HepG2 (cell line): Measurements from ENCODE around the gene CSTPP1.

Experiments used
- MIER2 ChIP-seq: IDR thresholded peaks from 2 replicates; pipeline ENCODE4 v1.6.1; 2016; ENCODE audit warnings: missing biosample characterization, missing genetic modification reagents
- TF ChIP-seq, protein P1 (sequence below): sonication (generic); formaldehyde crosslinking; IDR thresholded peaks from 2 replicates; pipeline ENCODE4 v1.4.0; 2020; ENCODE audit warnings: missing genetic modification reagents, borderline replicate concordance

DNA sequence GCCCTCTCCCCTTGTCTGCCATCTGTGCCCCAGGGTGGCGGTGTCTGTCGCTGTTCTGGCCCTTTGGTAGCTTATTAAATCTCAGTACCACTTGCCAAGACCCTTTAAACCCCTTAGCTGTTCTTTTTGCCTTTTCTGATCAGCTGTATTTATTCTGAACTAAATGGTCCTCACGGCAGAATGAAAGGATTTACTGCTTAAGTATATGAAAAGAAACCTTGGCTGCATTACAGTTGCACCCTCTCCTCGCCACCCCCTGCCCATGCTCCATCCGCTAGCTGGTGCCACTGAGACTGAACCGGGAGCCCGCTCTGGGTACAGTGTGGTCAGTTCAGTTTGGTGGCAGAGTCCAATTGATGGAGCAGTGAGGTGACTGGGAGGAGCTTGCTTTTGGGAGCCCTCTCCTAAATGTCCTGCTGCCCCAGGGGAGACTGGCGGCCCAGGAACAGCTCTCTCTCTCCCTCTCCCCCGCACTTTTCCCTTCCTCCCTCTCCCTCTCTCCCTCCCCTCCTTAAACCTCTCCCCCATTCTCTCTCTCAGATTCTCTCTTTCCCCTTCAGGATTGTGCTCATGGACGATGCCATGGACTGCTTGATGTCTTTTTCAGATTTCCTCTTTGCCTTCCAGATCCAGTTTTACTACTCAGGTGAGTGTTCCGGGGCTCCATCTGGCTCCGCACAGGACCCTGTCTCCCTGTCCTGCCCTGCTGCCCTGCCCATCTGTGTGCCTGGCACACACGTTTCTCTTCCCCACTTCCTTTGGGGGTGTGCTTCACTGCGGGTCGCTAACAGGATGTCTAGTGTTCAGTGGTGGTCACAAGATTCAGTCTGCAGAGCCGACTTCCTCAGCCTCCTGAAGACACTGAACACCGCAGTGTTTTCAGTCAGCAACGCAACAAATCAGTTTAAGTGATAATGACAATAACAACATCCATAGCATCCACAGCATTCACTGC lies 218.3 kb downstream of the CSTPP1 start:
- TF ChIP-seq, protein P1, sequence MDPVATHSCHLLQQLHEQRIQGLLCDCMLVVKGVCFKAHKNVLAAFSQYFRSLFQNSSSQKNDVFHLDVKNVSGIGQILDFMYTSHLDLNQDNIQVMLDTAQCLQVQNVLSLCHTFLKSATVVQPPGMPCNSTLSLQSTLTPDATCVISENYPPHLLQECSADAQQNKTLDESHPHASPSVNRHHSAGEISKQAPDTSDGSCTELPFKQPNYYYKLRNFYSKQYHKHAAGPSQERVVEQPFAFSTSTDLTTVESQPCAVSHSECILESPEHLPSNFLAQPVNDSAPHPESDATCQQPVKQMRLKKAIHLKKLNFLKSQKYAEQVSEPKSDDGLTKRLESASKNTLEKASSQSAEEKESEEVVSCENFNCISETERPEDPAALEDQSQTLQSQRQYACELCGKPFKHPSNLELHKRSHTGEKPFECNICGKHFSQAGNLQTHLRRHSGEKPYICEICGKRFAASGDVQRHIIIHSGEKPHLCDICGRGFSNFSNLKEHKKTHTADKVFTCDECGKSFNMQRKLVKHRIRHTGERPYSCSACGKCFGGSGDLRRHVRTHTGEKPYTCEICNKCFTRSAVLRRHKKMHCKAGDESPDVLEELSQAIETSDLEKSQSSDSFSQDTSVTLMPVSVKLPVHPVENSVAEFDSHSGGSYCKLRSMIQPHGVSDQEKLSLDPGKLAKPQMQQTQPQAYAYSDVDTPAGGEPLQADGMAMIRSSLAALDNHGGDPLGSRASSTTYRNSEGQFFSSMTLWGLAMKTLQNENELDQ (CRISPR knock-in tag) = no peak
- TF ChIP-seq MIER2 (CRISPR knock-in tag) = no peak
